Parathyroid adenoma (tissue), 2 donors: ENCODE data around the gene LASP1.

ENCODE experiments used
- H2AFZ ChIP-seq: fragments of 300-600 bp; sonication (generic); one replicate; pipeline ENCODE4 v1.7.0; 2017; ENCODE audit warnings: antibody characterized with exemption, mild to moderate bottlenecking
- H3K27ac ChIP-seq: fragments of 300-600 bp; sonication (generic); one replicate; pipeline ENCODE4 v1.7.0; 2017
- H3K27me3 ChIP-seq: fragments of 300-600 bp; sonication (generic); one replicate; pipeline ENCODE4 v1.7.0; 2017; ENCODE audit warnings: low read length; ENCODE audit not compliant: control insufficient read depth, insufficient read depth
- H3K36me3 ChIP-seq: fragments of 300-600 bp; sonication (generic); one replicate; pipeline ENCODE4 v1.7.0; 2017; ENCODE audit warnings: low read length; ENCODE audit not compliant: control insufficient read depth, insufficient read depth
- H3K4me1 ChIP-seq: fragments of 300-600 bp; sonication (generic); one replicate; pipeline ENCODE4 v1.7.0; 2017; ENCODE audit warnings: control low read depth
- H3K4me2 ChIP-seq: fragments of 300-600 bp; sonication (generic); one replicate; pipeline ENCODE4 v1.7.0; 2017; ENCODE audit warnings: low read length
- H3K4me3 ChIP-seq: fragments of 300-600 bp; sonication (generic); one replicate; pipeline ENCODE4 v1.7.0; 2017; ENCODE audit warnings: low read depth, low read length
- H3K79me2 ChIP-seq: fragments of 300-600 bp; sonication (generic); one replicate; pipeline ENCODE4 v1.7.0; 2017; ENCODE audit warnings: control low read depth
- H3K9ac ChIP-seq: fragments of 300-600 bp; sonication (generic); one replicate; pipeline ENCODE4 v1.7.0; 2017; ENCODE audit warnings: mild to moderate bottlenecking
- H3K9me3 ChIP-seq: fragments of 300-600 bp; sonication (generic); one replicate; pipeline ENCODE4 v1.7.0; 2017; ENCODE audit warnings: low read length; ENCODE audit not compliant: control insufficient read depth
- TF ChIP-seq, protein P1 (sequence below): fragments of 300-600 bp; sonication (generic); IDR thresholded peaks from one replicate; pipeline ENCODE4 v1.7.0; 2017; ENCODE audit warnings: antibody characterized with exemption, mild to moderate bottlenecking
- donor health status: primary hyperparathyroidism.

Gene LASP1

DNA sequence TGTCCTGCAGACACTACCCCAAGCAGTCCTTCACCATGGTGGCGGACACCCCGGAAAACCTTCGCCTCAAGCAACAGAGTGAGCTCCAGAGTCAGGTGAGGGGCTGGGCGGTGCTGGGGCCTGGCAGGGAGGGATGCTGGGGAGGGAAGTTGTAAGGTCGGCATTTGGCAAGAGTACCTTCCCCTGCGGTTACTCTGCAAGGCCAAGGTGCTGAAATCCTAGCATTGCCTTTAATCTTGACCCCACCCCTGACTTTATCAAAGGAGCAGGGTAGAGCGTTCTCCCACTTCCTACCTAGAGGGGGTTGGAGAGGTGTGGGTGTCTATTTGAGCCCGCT lies 20.5 kb downstream of the LASP1 start:
- peaks cover 5% of the 10 kb centered on the region for H3K4me1 ChIP-seq
- H3K4me2 ChIP-seq, result no peak overlapping the region
- H3K27me3 ChIP-seq, result no peaks in the 10 kb centered on the region
- H3K79me2 ChIP-seq, result peaks cover 18% of the 10 kb centered on the region
- H3K36me3 ChIP-seq, result no peaks in the 10 kb centered on the region
- TF ChIP-seq, protein P1, sequence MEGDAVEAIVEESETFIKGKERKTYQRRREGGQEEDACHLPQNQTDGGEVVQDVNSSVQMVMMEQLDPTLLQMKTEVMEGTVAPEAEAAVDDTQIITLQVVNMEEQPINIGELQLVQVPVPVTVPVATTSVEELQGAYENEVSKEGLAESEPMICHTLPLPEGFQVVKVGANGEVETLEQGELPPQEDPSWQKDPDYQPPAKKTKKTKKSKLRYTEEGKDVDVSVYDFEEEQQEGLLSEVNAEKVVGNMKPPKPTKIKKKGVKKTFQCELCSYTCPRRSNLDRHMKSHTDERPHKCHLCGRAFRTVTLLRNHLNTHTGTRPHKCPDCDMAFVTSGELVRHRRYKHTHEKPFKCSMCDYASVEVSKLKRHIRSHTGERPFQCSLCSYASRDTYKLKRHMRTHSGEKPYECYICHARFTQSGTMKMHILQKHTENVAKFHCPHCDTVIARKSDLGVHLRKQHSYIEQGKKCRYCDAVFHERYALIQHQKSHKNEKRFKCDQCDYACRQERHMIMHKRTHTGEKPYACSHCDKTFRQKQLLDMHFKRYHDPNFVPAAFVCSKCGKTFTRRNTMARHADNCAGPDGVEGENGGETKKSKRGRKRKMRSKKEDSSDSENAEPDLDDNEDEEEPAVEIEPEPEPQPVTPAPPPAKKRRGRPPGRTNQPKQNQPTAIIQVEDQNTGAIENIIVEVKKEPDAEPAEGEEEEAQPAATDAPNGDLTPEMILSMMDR, result no peak
- no peak overlapping the region for H3K27ac ChIP-seq
- no peak overlapping the region for H3K9ac ChIP-seq
- no peak overlapping the region for H3K4me3 ChIP-seq
- H2AFZ ChIP-seq, result no peak overlapping the region
- no peaks in the 10 kb centered on the region for H3K9me3 ChIP-seq

DNA sequence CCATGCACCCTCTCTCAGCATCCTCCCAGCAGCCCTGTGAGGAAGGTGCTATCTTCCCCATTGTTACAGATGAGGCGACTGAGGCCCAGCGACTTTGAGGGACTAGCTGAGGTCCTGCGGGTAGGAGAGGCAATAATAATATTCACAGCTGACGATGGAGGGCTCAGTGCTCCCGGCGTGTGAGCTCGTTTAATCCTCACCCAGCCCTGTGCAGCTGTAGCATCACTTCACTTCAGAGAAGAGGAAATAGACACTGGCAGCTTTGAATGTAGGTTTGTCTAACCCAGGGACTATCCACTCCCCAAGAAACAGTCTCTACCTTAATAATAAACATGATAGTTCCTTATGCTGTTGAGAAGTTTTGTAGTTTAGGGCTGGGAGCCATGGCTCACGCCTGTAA lies 21.6 kb downstream of the LASP1 start:
- no peak overlapping the region for H3K4me3 ChIP-seq
- no peaks in the 10 kb centered on the region for H3K27me3 ChIP-seq

DNA sequence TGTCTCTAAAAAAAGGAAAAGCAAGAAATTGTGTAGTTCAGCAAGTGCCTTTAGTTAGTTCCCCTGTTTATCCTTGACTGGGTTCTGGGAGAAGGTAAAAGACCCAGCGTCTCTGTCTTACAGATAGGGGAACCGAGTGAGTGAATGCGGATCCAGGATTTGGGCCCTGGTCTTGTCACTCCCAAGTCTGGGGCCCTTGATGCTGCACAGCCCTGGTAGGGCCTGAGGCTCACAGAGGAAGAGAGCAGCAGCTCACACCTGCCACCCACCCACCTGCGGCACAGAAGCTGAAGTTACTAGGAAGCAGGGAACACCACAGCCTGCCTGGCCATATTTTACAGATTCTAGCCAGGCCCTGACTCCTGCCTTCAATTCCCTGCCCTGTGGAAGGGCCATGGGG lies 22.2 kb downstream of the LASP1 start:
- Histone ChIP-seq H2AFZ (no peak overlapping the region), H3K9ac (no peak overlapping the region), H3K4me1 (no peaks in the 10 kb centered on the region), H3K27ac (no peak overlapping the region), H3K79me2 (peaks cover 11% of the 10 kb centered on the region), H3K36me3 (no peaks in the 10 kb centered on the region), H3K4me3 (no peak overlapping the region), H3K9me3 (no peaks in the 10 kb centered on the region), H3K27me3 (no peaks in the 10 kb centered on the region), H3K4me2 (no peak overlapping the region)
- TF ChIP-seq, protein P1, result no peak

More for the DNA sequence above, 21.6 kb downstream of the LASP1 start:
- Histone ChIP-seq H3K36me3 (no peaks in the 10 kb centered on the region), H3K4me2 (no peak overlapping the region), H3K27ac (no peak overlapping the region), H3K9ac (no peak overlapping the region), H3K4me1 (no peaks in the 10 kb centered on the region), H3K9me3 (no peaks in the 10 kb centered on the region), H2AFZ (no peak overlapping the region), H3K79me2 (peaks cover 13% of the 10 kb centered on the region)
- TF ChIP-seq, protein P1, result no peak

DNA sequence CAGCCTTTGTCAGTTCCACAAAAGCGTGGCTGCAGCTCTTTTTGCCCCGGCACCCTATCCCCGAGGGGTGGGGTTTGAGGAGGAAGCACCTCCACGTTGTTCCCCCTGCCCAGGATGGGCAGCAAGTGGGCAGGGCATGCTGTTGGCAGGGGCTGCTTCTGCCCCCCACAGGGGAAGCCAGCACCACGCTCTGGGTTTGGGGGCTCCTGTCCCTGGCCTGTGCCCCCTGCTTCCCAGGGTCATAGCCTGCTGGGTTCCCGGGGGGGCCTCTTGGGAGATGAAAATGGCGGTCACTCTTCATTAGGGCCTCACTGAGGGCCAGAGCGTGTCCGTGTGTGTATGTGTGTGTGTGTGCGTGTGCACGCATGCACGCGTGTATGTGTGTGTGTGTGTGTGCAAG lies 22.8 kb downstream of the LASP1 start:
- Histone ChIP-seq H3K4me1 (no peaks in the 10 kb centered on the region), H3K9me3 (no peaks in the 10 kb centered on the region), H3K27me3 (no peaks in the 10 kb centered on the region), H3K4me2 (no peak overlapping the region), H2AFZ (no peak overlapping the region), H3K36me3 (no peaks in the 10 kb centered on the region), H3K27ac (no peak overlapping the region), H3K9ac (no peak overlapping the region), H3K4me3 (no peak overlapping the region), H3K79me2 (peaks cover 8% of the 10 kb centered on the region)
- TF ChIP-seq, protein P1, result no peak

DNA sequence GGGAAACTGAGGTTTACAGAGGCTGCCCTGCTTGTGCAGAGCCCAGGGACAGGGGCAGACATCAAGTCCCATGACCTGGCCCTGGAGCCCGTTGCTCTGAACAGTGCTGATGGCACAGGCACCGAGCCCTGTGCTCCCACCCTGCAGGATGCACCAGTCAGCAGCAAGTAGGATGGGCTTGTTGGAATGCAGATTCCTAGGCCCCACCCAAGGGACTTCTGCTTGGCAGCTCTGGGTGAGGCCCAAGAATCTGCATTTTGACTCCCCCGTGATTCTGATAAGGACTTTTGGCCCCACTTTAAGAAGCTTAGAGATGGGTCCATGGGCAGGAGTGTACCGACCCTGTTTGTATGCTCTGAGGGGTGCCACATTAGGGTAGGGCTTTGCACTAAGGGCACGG lies 23.3 kb downstream of the LASP1 start:
- Histone ChIP-seq H3K27ac (no peak overlapping the region), H3K79me2 (peaks cover 13% of the 10 kb centered on the region), H3K9ac (no peak overlapping the region), H3K36me3 (no peaks in the 10 kb centered on the region), H2AFZ (no peak overlapping the region), H3K9me3 (no peaks in the 10 kb centered on the region), H3K4me2 (no peak overlapping the region), H3K27me3 (no peaks in the 10 kb centered on the region), H3K4me3 (no peak overlapping the region), H3K4me1 (peaks cover 3% of the 10 kb centered on the region)
- TF ChIP-seq, protein P1, result no peak
